ENCODE results near the gene CD2BP2.
A peak's percentile ranks its signal among the peaks of the same experiment; 100 is the strongest.
"Not testable (repeated sequence)": the region's sequence is repeated elsewhere in the genome, so short reads cannot be mapped to it uniquely, and the experiment has no call there.

CD2BP2 gene

DNA sequence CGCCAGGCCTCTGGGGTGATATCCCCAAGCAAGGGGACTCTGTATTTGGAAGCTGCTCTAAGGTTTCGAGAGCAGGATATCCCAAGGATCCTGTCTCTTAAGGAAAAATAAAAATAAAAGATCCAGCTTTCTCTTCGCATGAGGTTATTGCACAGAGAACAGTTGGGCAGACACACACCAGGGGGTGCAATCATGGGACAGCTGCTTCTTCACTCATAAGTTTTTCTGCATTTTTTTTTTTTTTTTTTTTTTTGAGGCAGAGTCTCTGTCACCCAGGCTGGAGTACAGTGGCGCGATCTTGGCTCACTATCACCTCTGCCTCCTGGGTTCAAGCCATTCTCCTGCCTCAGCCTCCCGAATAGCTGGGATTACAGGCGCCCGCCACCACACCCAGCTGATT, 13.1 kb downstream of the CD2BP2 start:
- DNase-seq, result not testable (repeated sequence)

DNA sequence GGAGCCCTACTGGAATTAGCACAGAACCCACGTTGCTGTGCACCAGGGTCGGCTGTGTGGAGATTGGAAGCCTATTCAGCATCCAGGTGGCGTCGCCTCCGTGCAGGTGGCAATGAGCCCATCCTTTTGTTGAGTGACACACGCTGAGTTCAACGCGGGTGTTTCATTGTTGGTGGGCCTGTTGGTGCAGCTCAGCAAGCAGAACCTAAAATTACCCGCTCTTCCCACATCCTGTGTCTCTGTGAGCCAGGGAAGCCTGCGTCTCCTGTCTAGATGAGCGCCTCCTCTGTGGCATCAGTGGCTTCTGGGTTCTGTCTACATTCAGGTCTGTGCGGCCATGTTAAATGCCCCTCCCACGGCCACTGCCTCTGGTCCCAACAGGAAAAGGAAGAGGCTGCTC, 14.5 kb downstream of the CD2BP2 start:
- no peak for DNase-seq

DNA sequence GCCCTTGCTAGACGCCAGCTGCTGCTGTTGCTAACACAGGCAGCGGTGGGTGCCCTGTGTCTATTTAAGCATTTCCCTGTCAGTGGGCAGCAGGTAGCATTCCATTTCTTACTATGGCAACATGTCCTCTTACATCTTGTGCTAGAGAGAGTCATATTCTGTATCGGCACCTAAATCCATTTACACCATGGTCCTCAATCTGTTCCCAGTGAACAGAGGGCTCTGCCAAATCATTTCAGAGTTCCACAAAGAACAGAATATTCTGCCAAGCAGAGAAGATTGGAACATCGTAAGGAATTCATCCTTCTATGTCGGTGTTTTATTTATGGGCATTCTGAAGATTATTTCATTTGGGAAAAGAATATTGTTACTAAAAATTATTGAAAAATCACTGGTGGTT, 16.4 kb downstream of the CD2BP2 start:
- not testable (repeated sequence) for DNase-seq

DNA sequence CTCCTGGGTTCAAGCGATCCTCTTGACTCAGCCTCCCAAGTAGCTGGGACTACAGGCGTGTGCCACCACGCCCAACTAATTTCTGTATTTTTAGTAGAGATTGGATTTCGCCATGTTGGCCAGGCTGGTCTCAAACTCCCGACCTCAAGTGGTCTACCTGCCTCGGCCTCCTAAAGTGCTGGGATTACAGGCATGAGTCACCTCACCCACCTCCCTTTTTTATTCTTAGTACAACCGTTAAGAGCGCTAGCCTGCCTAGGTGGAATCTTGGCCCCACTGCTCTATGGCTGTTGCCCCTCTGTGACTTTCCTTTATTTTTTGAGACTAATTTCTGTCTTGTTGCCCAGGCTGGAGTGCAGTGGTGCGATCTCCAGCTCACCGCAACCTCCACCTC, 17.1 kb downstream of the CD2BP2 start:
- DNase-seq, result not testable (repeated sequence)

DNA sequence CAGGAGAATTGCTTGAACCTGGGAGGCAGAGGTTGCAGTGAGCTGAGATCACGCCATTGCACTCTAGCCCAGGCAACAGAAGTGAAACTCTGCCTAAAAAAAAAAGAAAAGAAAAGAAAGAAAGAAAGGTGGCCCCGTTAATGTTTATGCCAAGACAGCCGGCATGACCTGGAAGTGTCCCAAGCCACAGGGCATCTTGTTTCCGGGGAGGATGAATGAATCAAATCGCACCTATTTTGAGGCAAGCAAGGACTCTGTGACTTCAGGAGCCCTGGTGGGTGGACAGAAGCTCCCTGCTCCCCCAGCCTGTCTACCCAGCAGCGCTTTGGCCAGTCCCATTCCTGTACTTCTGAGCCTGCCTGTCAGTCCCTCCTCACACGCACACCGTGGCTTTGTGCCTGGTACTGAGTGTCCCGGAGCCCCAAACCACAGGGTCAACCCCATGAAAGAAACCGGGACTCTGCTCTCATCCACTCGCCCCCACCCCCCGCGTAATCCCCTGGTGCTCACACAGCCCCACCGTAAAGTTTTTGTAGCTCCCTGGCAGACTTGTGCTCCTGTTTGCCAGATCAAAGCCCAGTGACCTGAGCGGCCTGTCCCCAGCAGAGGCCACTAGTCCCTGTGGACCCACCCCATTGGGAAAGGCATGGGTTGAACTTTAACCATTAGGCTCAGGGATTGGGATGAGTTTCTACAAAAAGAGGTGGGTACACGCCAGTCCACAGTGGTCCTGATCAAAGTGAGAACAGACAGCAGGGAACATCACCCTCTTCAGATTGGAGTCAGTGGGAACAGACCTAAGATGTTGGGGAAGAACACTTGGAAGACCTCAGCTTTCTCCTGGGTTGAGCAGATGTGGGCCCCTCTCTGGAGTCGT, 19.3 kb downstream of the CD2BP2 start:
- no peak for DNase-seq

GRCh38 chr16:30335028-30335597, 20.0 kb downstream of the CD2BP2 start:
- peak; percentile 82 for DNase-seq

GRCh38 chr16:30334473-30334989, 20.6 kb downstream of the CD2BP2 start:
- DNase-seq, result peak; percentile 79 to 82

- not testable (repeated sequence) for DNase-seq
These were observed 30.9 kb downstream of the CD2BP2 start for GRCh38 chr16:30324220-30324619.

DNA sequence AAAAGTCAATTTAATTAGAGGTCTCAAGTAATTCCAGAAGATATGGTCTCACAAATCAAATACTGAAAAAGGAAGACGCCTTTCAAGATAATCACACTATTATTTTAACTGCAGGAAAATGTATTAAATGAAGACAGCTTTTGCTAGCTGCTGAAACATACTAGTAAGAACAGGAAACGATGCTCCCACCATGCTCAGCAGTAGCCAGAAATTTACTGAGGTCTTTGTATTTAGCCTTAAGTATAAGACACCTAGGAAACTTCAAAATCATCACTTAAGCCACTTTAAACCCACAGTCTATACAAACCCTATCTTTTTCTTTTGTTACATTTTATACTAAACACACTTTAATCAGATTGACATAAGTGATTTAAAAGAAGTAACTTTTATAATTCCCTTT, 36.5 kb downstream of the CD2BP2 start:
- not testable (repeated sequence) for DNase-seq

GRCh38 chr16:30310937-30311336, 44.2 kb downstream of the CD2BP2 start:
- not testable (repeated sequence) for DNase-seq

DNA sequence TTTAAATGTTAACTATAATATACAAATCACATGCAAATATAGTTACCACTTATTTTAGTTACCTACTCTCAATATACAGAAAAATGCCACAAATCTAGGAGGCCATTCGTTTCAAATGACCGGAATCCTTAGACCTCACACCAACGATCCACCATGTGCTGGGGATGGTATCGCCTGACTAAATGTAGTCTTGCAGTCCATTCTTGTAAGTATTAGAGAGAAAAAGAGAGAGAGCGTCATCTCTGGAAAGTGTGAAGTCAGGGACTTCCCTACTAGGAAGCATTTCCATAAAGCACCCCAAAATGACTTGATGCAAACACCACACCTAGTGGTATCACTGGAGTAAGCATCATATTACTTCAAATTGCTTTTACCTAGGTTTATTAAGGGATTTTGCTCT, 45.9 kb downstream of the CD2BP2 start:
- DNase-seq, result not testable (repeated sequence)

All from stimulated activated CD4-positive, alpha-beta T cell treated with anti-CD3 and anti-CD28 coated beads, Interleukin-4, amount 100 ng/mL, for 4 hours (primary cell).